Measurements from ENCODE around the gene ADRA2B.
"Not testable (repeated sequence)": the region's sequence is repeated elsewhere in the genome, so short reads cannot be mapped to it uniquely, and the experiment has no call there.

- TF ChIP-seq POLR2A (IDR thresholded peaks at IDR 0.05; ENCODE audit: extremely low read depth, insufficient read length); MYC (IDR thresholded peaks at IDR 0.05; ENCODE audit: low read depth, low read length); CTCF (IDR thresholded peaks at IDR 0.05; ENCODE audit: low read depth, low read length); MAX (IDR thresholded peaks at IDR 0.05; ENCODE audit: low read depth, low read length): not testable (repeated sequence)
Observed at GRCh38 chr2:96084858-96085518, 31.4 kb downstream of the ADRA2B start.
